Measurements from ENCODE around the gene GRPEL1. TPM values are rescaled to one million over a fixed set of nuclear protein-coding genes. Genes with fewer than 3 reads are reported as not detected.

Gene GRPEL1
- total and polyA plus RNA-seq, 2 of the 13 experiments (the other 11 are each of a cell fraction or from before 2014, with no cell fraction given): 32.3 to 141 TPM

DNA sequence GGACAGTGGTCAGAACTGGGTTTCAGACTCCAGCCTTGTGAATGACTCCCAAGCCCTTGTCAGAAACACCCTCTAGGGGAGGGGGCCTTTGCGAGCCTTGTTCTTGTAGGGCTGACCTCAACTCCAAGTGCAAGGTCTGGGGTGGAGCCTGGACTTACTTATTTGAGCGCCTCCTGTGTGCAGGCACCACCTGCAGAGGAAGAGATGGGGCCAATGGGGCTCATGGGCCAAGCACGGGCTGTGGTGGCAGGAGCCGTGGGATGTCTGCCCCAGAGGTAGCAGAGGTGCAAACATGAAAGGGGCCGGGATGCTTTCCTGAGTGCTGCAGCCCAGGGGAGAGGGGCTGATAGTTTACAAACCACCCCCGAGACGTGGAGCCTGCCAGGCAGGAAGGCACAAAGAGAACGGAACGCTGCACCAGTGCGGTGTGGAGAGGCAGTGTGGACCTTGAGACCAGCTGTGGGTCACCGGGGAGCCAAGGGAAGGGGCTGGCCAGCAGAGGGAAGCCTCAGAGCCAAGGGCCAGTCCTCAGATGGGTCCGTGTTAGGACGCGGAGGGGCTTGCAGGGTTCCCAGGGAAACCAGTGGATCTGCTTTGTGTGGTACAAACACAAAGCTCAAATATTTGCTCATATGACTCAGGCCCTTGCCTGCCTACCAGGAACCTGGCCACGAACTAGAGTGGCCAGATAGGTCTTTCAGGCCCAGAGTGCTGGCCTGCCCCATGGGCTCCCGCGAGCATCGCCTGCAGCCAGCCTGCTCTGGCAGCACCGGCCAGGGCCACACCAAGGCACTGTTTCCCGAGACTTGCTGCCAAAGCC lies 33.4 kb downstream of the GRPEL1 start (continued):
- TF ChIP-seq, protein P1, sequence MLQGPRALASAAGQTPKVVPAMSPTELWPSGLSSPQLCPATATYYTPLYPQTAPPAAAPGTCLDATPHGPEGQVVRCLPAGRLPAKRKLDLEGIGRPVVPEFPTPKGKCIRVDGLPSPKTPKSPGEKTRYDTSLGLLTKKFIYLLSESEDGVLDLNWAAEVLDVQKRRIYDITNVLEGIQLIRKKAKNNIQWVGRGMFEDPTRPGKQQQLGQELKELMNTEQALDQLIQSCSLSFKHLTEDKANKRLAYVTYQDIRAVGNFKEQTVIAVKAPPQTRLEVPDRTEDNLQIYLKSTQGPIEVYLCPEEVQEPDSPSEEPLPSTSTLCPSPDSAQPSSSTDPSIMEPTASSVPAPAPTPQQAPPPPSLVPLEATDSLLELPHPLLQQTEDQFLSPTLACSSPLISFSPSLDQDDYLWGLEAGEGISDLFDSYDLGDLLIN (CRISPR knock-in tag; IDR thresholded peaks at IDR 0.05; ENCODE audit: borderline replicate concordance): no peak
- TF ChIP-seq, protein P2, sequence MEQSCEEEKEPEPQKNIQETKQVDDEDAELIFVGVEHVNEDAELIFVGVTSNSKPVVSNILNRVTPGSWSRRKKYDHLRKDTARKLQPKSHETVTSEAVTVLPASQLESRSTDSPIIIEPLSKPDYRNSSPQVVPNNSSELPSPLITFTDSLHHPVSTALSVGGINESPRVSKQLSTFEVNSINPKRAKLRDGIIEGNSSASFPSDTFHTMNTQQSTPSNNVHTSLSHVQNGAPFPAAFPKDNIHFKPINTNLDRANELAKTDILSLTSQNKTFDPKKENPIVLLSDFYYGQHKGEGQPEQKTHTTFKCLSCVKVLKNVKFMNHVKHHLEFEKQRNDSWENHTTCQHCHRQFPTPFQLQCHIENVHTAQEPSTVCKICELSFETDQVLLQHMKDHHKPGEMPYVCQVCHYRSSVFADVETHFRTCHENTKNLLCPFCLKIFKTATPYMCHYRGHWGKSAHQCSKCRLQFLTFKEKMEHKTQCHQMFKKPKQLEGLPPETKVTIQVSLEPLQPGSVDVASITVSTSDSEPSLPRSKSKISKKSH (CRISPR knock-in tag; IDR thresholded peaks at IDR 0.05; ENCODE audit: borderline replicate concordance): peak; percentile 59; the same call in 1 of the 2 replicates
- 0 out of 2 replicates have a peak, but pooled peaks have one; percentile 61 for TF ChIP-seq ZNF34 (CRISPR knock-in tag; IDR thresholded peaks at IDR 0.05; ENCODE audit: borderline replicate concordance)
- no peak for TF ChIP-seq KAT7 (CRISPR knock-in tag; IDR thresholded peaks at IDR 0.05; ENCODE audit: borderline replicate concordance)
- TF ChIP-seq ZFP36L1 (CRISPR knock-in tag; IDR thresholded peaks at IDR 0.05): no peak
- TF ChIP-seq PCBP1 (IDR thresholded peaks at IDR 0.05; ENCODE audit: borderline replicate concordance, low read depth, low read length): 0 out of 2 replicates have a peak, but pooled peaks have one; percentile 45
- TF ChIP-seq ZNF136 (CRISPR knock-in tag; IDR thresholded peaks at IDR 0.05; ENCODE audit: low read depth): no peak
- no peak for TF ChIP-seq ZNF138 (CRISPR knock-in tag; IDR thresholded peaks at IDR 0.05; ENCODE audit: low read depth)
- TF ChIP-seq, protein P3, sequence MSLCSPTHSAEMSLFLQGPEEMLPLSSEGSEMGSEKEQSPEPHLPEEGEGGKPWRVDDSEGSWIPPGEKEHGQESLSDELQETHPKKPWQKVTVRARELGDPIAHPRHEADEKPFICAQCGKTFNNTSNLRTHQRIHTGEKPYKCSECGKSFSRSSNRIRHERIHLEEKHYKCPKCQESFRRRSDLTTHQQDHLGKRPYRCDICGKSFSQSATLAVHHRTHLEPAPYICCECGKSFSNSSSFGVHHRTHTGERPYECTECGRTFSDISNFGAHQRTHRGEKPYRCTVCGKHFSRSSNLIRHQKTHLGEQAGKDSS (CRISPR knock-in tag; IDR thresholded peaks at IDR 0.05; ENCODE audit: borderline replicate concordance, low read depth): peak; percentile 60; the same call in 1 of the 2 replicates
- TF ChIP-seq SP1 (IDR thresholded peaks at IDR 0.05): no peak
- no peak for TF ChIP-seq SP1 (CRISPR knock-in tag; IDR thresholded peaks at IDR 0.05)
- TF ChIP-seq, protein P4, sequence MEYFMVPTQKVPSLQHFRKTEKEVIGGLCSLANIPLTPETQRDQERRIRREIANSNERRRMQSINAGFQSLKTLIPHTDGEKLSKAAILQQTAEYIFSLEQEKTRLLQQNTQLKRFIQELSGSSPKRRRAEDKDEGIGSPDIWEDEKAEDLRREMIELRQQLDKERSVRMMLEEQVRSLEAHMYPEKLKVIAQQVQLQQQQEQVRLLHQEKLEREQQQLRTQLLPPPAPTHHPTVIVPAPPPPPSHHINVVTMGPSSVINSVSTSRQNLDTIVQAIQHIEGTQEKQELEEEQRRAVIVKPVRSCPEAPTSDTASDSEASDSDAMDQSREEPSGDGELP (IDR thresholded peaks at IDR 0.05; ENCODE audit: borderline replicate concordance, low read depth): peak; percentile 81
- TF ChIP-seq, protein P5, sequence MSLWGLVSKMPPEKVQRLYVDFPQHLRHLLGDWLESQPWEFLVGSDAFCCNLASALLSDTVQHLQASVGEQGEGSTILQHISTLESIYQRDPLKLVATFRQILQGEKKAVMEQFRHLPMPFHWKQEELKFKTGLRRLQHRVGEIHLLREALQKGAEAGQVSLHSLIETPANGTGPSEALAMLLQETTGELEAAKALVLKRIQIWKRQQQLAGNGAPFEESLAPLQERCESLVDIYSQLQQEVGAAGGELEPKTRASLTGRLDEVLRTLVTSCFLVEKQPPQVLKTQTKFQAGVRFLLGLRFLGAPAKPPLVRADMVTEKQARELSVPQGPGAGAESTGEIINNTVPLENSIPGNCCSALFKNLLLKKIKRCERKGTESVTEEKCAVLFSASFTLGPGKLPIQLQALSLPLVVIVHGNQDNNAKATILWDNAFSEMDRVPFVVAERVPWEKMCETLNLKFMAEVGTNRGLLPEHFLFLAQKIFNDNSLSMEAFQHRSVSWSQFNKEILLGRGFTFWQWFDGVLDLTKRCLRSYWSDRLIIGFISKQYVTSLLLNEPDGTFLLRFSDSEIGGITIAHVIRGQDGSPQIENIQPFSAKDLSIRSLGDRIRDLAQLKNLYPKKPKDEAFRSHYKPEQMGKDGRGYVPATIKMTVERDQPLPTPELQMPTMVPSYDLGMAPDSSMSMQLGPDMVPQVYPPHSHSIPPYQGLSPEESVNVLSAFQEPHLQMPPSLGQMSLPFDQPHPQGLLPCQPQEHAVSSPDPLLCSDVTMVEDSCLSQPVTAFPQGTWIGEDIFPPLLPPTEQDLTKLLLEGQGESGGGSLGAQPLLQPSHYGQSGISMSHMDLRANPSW (CRISPR knock-in tag; IDR thresholded peaks at IDR 0.05; ENCODE audit: borderline replicate concordance): 0 out of 2 replicates have a peak, but pooled peaks have one; percentile 26
- no peak for TF ChIP-seq CEBPG (CRISPR knock-in tag; IDR thresholded peaks at IDR 0.05)
- peak; percentile 88; the same call in 1 of the 2 replicates for TF ChIP-seq ZBTB42 (CRISPR knock-in tag; IDR thresholded peaks at IDR 0.05)
- no peak for TF ChIP-seq ZNF317 (CRISPR knock-in tag; IDR thresholded peaks at IDR 0.05)
- TF ChIP-seq NFE2L2 (IDR thresholded peaks at IDR 0.05; ENCODE audit: low read length): no peak
- peak; percentile 87 for TF ChIP-seq ZNF441 (CRISPR knock-in tag; IDR thresholded peaks at IDR 0.05; ENCODE audit: borderline replicate concordance)
- TF ChIP-seq, protein P6, sequence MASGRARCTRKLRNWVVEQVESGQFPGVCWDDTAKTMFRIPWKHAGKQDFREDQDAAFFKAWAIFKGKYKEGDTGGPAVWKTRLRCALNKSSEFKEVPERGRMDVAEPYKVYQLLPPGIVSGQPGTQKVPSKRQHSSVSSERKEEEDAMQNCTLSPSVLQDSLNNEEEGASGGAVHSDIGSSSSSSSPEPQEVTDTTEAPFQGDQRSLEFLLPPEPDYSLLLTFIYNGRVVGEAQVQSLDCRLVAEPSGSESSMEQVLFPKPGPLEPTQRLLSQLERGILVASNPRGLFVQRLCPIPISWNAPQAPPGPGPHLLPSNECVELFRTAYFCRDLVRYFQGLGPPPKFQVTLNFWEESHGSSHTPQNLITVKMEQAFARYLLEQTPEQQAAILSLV (CRISPR knock-in tag; IDR thresholded peaks at IDR 0.05; ENCODE audit: borderline replicate concordance): no peak
- TF ChIP-seq ZNF326 (CRISPR knock-in tag; IDR thresholded peaks at IDR 0.05; ENCODE audit: borderline replicate concordance): no peak
- no peak for TF ChIP-seq HNRNPH1 (optimal IDR thresholded peaks at IDR 0.05; ENCODE audit: low read depth, low read length)

Measured in HepG2 (cell line).